ENCODE measurements around the gene RPS3.
"Not testable (repeated sequence)": the region's sequence is repeated elsewhere in the genome, so short reads cannot be mapped to it uniquely, and the experiment has no call there.

The RPS3 gene

GRCh38 chr11:75399344-75400145 is at the start of gene RPS3:
RPS3 (plus strand) TSS chr11:75399518; CDS start chr11:75399548, 30 bp downstream.
- DNase-seq (ENCODE audit: low spot score in 2 of 2) = peak; percentile 89 to 92
- Histone ChIP-seq H3K4me3 (peak within 1 kb of the TSS; percentile 99), H3K9me3 (no peaks in the 10 kb centered on the region), H3K27me3 (ENCODE audit: low read depth) (no peaks in the 10 kb centered on the region), H3K4me1 (peaks cover 11% of the 10 kb centered on the region), H3K36me3 (replicated peaks) (peaks cover 51% of the 10 kb centered on the region)
- in situ Hi-C loops (cut with MboI; ENCODE audit: low sequenced_read_pairs) = no loop called here

GRCh38 chr11:75349521-75350116 is 49.7 kb upstream of the RPS3 start:
- DNase-seq (ENCODE audit: low spot score in 2 of 2) = no peak
- in situ Hi-C loops (cut with MboI; ENCODE audit: low sequenced_read_pairs) = no loop called here
- no peaks in the 10 kb centered on the region for H3K27me3 ChIP-seq (ENCODE audit: low read depth)
- no peaks in the 10 kb centered on the region for H3K36me3 ChIP-seq (replicated peaks)
- peaks cover 20% of the 10 kb centered on the region for H3K4me1 ChIP-seq
- H3K4me3 ChIP-seq = no peak overlapping the region
- H3K9me3 ChIP-seq = no peaks in the 10 kb centered on the region

GRCh38 chr11:75350122-75350742 is 49.1 kb upstream of the RPS3 start:
- H3K36me3 ChIP-seq (replicated peaks) = no peaks in the 10 kb centered on the region
- H3K27me3 ChIP-seq (ENCODE audit: low read depth) = no peaks in the 10 kb centered on the region
- in situ Hi-C loops (cut with MboI; ENCODE audit: low sequenced_read_pairs) = no loop called here
- no peaks in the 10 kb centered on the region for H3K9me3 ChIP-seq
- H3K4me3 ChIP-seq = no peak overlapping the region
- no peak for DNase-seq (ENCODE audit: low spot score in 2 of 2)
- peaks cover 20% of the 10 kb centered on the region for H3K4me1 ChIP-seq

DNA sequence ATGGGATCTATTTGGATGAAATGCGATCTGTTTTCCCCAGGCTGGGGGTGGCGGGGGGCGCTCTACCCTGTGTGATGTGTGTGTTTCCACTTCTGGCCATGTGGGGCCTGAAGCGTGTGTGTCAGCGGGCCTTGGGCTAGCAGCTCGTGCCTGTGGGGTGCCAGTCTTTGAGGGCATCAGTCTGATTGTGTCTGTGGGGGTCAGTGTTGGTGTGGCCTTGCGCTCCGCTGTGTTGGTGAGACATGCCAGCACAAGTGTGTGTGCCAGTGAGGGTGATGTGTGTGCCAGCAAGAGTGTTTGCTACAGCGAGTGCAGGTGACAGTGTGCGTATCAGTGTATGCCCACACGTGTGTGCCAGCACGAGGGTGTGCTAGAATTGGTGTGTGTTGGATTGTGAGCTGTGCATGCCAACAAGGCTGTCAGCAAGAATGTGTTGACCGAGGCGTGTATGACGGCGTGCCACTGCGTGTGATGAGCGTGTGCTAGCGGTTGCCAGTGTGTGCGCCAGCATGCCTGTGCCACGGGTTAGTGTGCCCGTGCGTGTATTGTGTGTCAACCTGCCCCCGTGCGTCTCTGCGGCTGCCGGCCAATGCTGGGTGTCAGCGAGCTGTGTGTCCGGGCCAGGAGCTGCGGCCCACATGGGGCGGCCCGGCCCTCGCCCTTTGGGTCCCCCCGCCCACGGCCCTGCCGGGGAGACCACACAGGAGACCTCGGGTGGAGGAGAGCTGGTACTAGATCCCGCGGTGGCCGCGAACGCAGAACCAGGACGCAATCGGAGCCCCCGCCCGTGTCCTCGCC is 48.4 kb upstream of the RPS3 start:
- no peaks in the 10 kb centered on the region for H3K27me3 ChIP-seq (ENCODE audit: low read depth)
- peaks cover 20% of the 10 kb centered on the region for H3K4me1 ChIP-seq
- DNase-seq (ENCODE audit: low spot score in 2 of 2) = peak in 1 of 2 experiments; percentile 63
- H3K36me3 ChIP-seq (replicated peaks) = no peaks in the 10 kb centered on the region
- H3K4me3 ChIP-seq = peak overlapping the region; percentile 44
- in situ Hi-C loops (cut with MboI; ENCODE audit: low sequenced_read_pairs) = no loop called here
- H3K9me3 ChIP-seq = no peaks in the 10 kb centered on the region

DNA sequence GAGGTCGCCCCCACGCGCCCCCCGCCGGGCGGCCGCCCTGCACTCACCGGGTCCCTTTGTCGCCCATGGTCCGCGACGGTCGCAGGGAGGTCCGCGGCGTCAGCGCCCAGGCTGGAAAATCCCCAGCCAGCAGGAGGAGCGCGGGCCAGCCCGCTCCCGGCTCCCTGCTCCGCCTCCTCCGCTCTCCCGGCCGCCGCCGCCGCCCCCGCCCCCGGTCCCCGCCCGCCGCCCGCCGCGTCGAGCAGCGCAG is 47.9 kb upstream of the RPS3 start, which contains the start of gene ARRB1:
Gene ARRB1, minus strand, starts transcription at position 121 of the 250 bp plus-strand sequence. Its CDS starts 54 bp downstream, at position 67.
- Histone ChIP-seq H3K27me3 (ENCODE audit: low read depth) (no peaks in the 10 kb centered on the region), H3K36me3 (replicated peaks) (no peaks in the 10 kb centered on the region), H3K4me1 (peaks cover 20% of the 10 kb centered on the region), H3K9me3 (no peaks in the 10 kb centered on the region), H3K4me3 (peak within 1 kb of the TSS; percentile 44)
- in situ Hi-C loops (cut with MboI; ENCODE audit: low sequenced_read_pairs) = no loop called here
- DNase-seq (ENCODE audit: low spot score in 2 of 2) = peak; percentile 18 to 69

GRCh38 chr11:75351791-75352587 is 47.3 kb upstream of the RPS3 start:
- in situ Hi-C loops (cut with MboI; ENCODE audit: low sequenced_read_pairs) = no loop called here
- Histone ChIP-seq H3K9me3 (no peaks in the 10 kb centered on the region), H3K27me3 (ENCODE audit: low read depth) (no peaks in the 10 kb centered on the region), H3K4me3 (peak overlapping the region; percentile 44), H3K4me1 (peaks cover 20% of the 10 kb centered on the region), H3K36me3 (replicated peaks) (no peaks in the 10 kb centered on the region)
- peak in 1 of 2 experiments; percentile 49 for DNase-seq (ENCODE audit: low spot score in 2 of 2)

DNA sequence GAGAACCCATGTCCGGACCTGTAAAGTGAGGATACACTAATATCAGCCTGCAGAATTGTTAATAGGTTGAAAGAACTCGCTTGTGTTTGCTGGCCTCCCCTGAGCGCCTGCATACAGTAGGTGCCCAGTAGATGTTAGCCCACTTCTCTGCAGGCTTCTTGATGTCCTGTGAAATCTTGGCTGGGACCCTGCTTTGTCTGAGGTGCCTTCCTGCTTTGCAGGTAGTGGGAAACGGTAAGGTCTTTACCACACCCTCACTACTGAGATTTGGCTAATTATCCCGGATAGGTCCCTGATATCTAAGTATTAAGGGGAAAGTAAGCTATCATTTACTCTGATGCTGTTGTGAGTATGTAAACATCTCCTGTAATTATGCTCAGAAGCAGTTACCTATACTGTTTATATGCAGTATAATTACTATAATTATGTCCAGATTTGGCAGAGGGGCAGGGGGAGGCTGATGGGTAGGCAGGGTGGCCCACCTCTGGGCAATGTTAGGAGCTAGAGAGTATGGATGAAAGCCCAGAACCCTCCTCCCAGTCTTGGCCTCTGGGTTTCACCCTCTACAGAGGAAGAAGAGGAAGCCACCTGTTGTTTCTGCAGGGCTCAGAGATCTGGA is 46.6 kb upstream of the RPS3 start:
- no peak overlapping the region for H3K4me3 ChIP-seq
- in situ Hi-C loops (cut with MboI; ENCODE audit: low sequenced_read_pairs) = no loop called here

DNA sequence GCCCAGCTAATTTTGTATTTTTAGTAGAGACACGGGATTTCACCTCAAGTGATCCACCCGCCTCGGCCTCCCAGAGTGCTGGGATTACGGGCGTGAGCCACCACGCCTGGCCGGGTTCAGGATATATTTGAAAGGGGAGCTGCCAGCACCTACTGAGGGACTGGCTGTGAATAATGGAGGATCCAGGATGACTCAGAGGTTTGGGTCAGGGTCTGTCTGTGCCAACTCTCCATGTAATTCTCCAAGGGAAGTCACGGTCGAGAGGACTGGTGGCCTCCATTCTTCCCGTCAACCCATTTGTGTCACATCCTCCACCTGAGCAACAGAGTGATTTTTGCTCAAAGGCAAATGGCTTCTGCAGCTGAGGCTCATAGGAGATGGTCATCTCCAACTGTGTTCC is 44.3 kb upstream of the RPS3 start:
- no peak overlapping the region for H3K4me3 ChIP-seq
- peaks cover 7% of the 10 kb centered on the region for H3K4me1 ChIP-seq
- no peaks in the 10 kb centered on the region for H3K27me3 ChIP-seq (ENCODE audit: low read depth)
- DNase-seq (ENCODE audit: low spot score in 2 of 2) = no peak
- no peaks in the 10 kb centered on the region for H3K36me3 ChIP-seq (replicated peaks)
- H3K9me3 ChIP-seq = no peaks in the 10 kb centered on the region
- in situ Hi-C loops (cut with MboI; ENCODE audit: low sequenced_read_pairs) = no loop called here

More for the DNA sequence above, 46.6 kb upstream of the RPS3 start:
- H3K9me3 ChIP-seq = no peaks in the 10 kb centered on the region
- no peak for DNase-seq (ENCODE audit: low spot score in 2 of 2)
- H3K4me1 ChIP-seq = peaks cover 14% of the 10 kb centered on the region
- no peaks in the 10 kb centered on the region for H3K36me3 ChIP-seq (replicated peaks)
- no peaks in the 10 kb centered on the region for H3K27me3 ChIP-seq (ENCODE audit: low read depth)

DNA sequence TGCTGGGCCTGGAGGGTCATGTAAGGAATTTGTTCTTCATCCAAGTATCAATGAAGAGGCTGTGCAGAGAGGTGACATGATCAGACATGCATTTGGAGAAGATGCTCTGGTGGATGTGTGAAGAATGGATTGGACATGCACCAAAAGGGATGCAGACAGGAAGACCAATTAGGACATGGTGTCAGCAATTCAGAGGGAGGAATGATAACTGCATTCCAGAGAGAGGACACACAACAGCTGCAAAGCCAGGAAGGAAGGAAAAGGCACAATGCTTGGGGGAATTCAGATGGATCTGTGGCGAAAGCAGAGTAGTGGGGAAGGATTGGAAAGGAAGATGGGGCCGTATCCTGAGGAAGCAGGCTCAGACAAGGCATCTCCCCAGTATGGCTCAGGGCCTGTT is 42.7 kb upstream of the RPS3 start:
- in situ Hi-C loops (cut with MboI; ENCODE audit: low sequenced_read_pairs) = no loop called here
- Histone ChIP-seq H3K4me1 (no peaks in the 10 kb centered on the region), H3K27me3 (ENCODE audit: low read depth) (no peaks in the 10 kb centered on the region), H3K9me3 (no peaks in the 10 kb centered on the region), H3K4me3 (no peak overlapping the region), H3K36me3 (replicated peaks) (no peaks in the 10 kb centered on the region)
- DNase-seq (ENCODE audit: low spot score in 2 of 2) = no peak

GRCh38 chr11:75362285-75362684 is 37.0 kb upstream of the RPS3 start:
- H3K9me3 ChIP-seq = not testable (repeated sequence)

DNA sequence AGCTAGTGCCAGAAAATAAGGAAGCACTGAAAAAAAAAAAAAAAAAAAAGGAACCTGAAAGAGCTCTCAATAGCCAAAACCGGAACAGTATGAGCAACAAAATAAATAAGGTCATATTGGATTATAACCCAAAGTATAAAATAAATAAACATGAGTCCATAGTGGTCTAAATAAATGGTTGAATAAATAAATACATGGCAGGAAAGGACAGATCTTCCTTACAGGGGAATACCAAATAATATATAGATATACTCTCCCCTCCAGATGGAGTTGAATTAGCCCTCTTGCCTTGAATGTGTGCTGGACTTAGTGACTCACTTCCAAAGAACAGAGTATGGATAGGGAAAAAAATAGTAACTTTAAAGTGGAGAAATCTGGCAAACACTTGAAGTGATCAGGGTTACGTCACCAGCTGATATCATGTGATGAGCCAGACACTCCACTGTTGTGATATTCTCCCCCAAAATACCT is 33.6 kb upstream of the RPS3 start:
- in situ Hi-C loops (cut with MboI; ENCODE audit: low sequenced_read_pairs) = no loop called here
- Histone ChIP-seq H3K36me3 (replicated peaks) (no peaks in the 10 kb centered on the region), H3K4me1 (no peaks in the 10 kb centered on the region), H3K9me3 (no peaks in the 10 kb centered on the region), H3K27me3 (ENCODE audit: low read depth) (no peaks in the 10 kb centered on the region), H3K4me3 (no peak overlapping the region)
- no peak for DNase-seq (ENCODE audit: low spot score in 2 of 2)

More at GRCh38 chr11:75362285-75362684, 37.0 kb upstream of the RPS3 start:
- in situ Hi-C loops (cut with MboI; ENCODE audit: low sequenced_read_pairs); H3K4me3 ChIP-seq; H3K4me1 ChIP-seq; H3K36me3 ChIP-seq (replicated peaks); H3K27me3 ChIP-seq (ENCODE audit: low read depth); DNase-seq (ENCODE audit: low spot score in 2 of 2): not testable (repeated sequence)

GRCh38 chr11:75366826-75367225 is 32.5 kb upstream of the RPS3 start:
- DNase-seq (ENCODE audit: low spot score in 2 of 2); H3K4me3 ChIP-seq; H3K9me3 ChIP-seq; H3K27me3 ChIP-seq (ENCODE audit: low read depth); in situ Hi-C loops (cut with MboI; ENCODE audit: low sequenced_read_pairs); H3K4me1 ChIP-seq; H3K36me3 ChIP-seq (replicated peaks): not testable (repeated sequence)
